ENCODE measurements around the gene SPINK1. TPM values are rescaled to one million over a fixed set of nuclear protein-coding genes. Genes with fewer than 3 reads are reported as not detected.

Gene SPINK1
- total RNA-seq, 1 experiment from 2014 or later: 4.5 TPM

GRCh38 chr5:147878066-147878759 is 46.7 kb upstream of the SPINK1 start, which contains the start of gene SCGB3A2 (continued):
- TF ChIP-seq ATF3 (IDR thresholded peaks at IDR 0.05) (no peak), YY1 (IDR thresholded peaks at IDR 0.05; ENCODE audit: extremely low read depth, insufficient replicate concordance, low read depth, low read length) (no peak), ZBTB33 (IDR thresholded peaks at IDR 0.05; ENCODE audit: extremely low read depth, insufficient replicate concordance, low read length) (no peak), MAX (IDR thresholded peaks at IDR 0.05) (no peak)

- intact Hi-C loops (cut with micrococcal nuclease): no loop called here
- TF ChIP-seq SRF (IDR thresholded peaks at IDR 0.05; ENCODE audit: low read depth) (no peak), EGR1 (IDR thresholded peaks at IDR 0.05; ENCODE audit: low read depth) (no peak), ELF1 (IDR thresholded peaks at IDR 0.05; ENCODE audit: borderline replicate concordance, low read depth) (no peak), ATF3 (IDR thresholded peaks at IDR 0.05) (no peak), POLR2AphosphoS5 (IDR thresholded peaks at IDR 0.05; ENCODE audit: low read depth, low read length) (no peak), SP1 (IDR thresholded peaks at IDR 0.05; ENCODE audit: low read depth) (no peak), RAD21 (IDR thresholded peaks at IDR 0.05; ENCODE audit: low read depth) (no peak), EZH2phosphoT487 (IDR thresholded peaks at IDR 0.05; ENCODE audit: borderline replicate concordance) (no peak), CBX3 (IDR thresholded peaks at IDR 0.05; ENCODE audit: low read depth) (no peak), ZBTB33 (IDR thresholded peaks at IDR 0.05; ENCODE audit: extremely low read depth, insufficient replicate concordance, low read length) (no peak), ZFX (IDR thresholded peaks at IDR 0.05) (no peak), FOSL1 (IDR thresholded peaks at IDR 0.05; ENCODE audit: low read depth) (no peak), YY1 (IDR thresholded peaks at IDR 0.05; ENCODE audit: extremely low read depth, insufficient replicate concordance, low read depth, low read length) (no peak), SIN3A (IDR thresholded peaks at IDR 0.05; ENCODE audit: low read depth) (no peak), CTCF (IDR thresholded peaks at IDR 0.05 in 2 of 3, conservative IDR thresholded peaks at IDR 0.05 in 1 of 3; ENCODE audit: borderline replicate concordance in 1 of 3, insufficient read depth in 1 of 3, low read depth in 2 of 3, low read length in 2 of 3) (no peak), POLR2A (IDR thresholded peaks at IDR 0.05; ENCODE audit: borderline replicate concordance, extremely low read depth, insufficient read depth, insufficient read length) (no peak), CEBPB (IDR thresholded peaks at IDR 0.05; ENCODE audit: low read depth) (no peak), ZNF274 (IDR thresholded peaks at IDR 0.05; ENCODE audit: low read depth, low read length) (no peak)
Observed at GRCh38 chr5:147876626-147877025, 45.2 kb upstream of the SPINK1 start.

More at GRCh38 chr5:147876626-147877025, 45.2 kb upstream of the SPINK1 start:
- Histone ChIP-seq H3K9me2 (ENCODE audit: insufficient read depth) (no peaks in the 10 kb centered on the region), H3K27me3 (ENCODE audit: insufficient read depth, low read length) (0 out of 2 replicates have a peak, but pooled peaks cover 12% of the 10 kb centered on the region), H3K9me3 (ENCODE audit: control insufficient read depth in 1 of 2, insufficient read depth in 1 of 2, low read depth in 1 of 2, low read length in 2 of 2) (no peaks in the 10 kb centered on the region), H3K27ac (ENCODE audit: low read depth, low read length) (no peak overlapping the region), H2AFZ (ENCODE audit: low read depth, low read length, poor library complexity, severe bottlenecking) (no peak overlapping the region), H3K36me3 (ENCODE audit: control insufficient read depth in 1 of 2, insufficient read depth in 2 of 2, low read length in 2 of 2) (no peaks in the 10 kb centered on the region), H4K20me1 (ENCODE audit: insufficient read depth) (no peaks in the 10 kb centered on the region), H3K4me3 (replicated peaks in 1 of 2; ENCODE audit: low read depth in 1 of 2, low read length in 2 of 2) (no peak overlapping the region), H3K4me1 (ENCODE audit: control insufficient read depth in 1 of 2, insufficient read depth in 2 of 2, low read length in 2 of 2) (no peaks in the 10 kb centered on the region), H3K4me2 (ENCODE audit: low read length) (no peak overlapping the region), H3K9ac (ENCODE audit: low read length) (no peak overlapping the region), H3K79me2 (ENCODE audit: insufficient read depth, low read length) (no peaks in the 10 kb centered on the region)
- ChIA-PET RAD21 (ENCODE audit: low non-redundant PET in 1 of 2, low total read pairs in 2 of 2, uncharacterized antibody in 2 of 2, unreplicated experiment in 2 of 2) (no interaction called here), CTCF (no interaction called here), POLR2A (no interaction called here)
- ATAC-seq (no peak), DNase-seq (ENCODE audit: low read depth, low spot score) (no peak)
- no TSS peak for BruUV-seq (replicated peaks)
